Adrenal gland (tissue), 5 donors: ENCODE measurements around the gene SLC29A1.

Source experiments
- POLR2A ChIP-seq, 2 donors: fragments of 450-650 bp; IDR thresholded peaks; one replicate each; pipeline ENCODE4 v1.6.1; 2017; ENCODE audit warnings: antibody characterized with exemption in 2 of 2, mild to moderate bottlenecking in 2 of 2, moderate library complexity in 1 of 2
- TF ChIP-seq, protein P1 (sequence below), 6 experiments: fragments of 450-650 bp in 4 of 6; fragments of 200-600 bp in 2 of 6; sonication (generic) in 1 of 6; IDR thresholded peaks; 1 replicate in 5 of 6; 2 replicates in 1 of 6; pipeline versions ENCODE4 v1.5.1 to v1.8.0; 2016 to 2021; ENCODE audit warnings: antibody characterized with exemption in 6 of 6, mild to moderate bottlenecking in 2 of 6, moderate library complexity in 1 of 6
- donor health status: DM: no; HTN: no; CAD: no.

DNA sequence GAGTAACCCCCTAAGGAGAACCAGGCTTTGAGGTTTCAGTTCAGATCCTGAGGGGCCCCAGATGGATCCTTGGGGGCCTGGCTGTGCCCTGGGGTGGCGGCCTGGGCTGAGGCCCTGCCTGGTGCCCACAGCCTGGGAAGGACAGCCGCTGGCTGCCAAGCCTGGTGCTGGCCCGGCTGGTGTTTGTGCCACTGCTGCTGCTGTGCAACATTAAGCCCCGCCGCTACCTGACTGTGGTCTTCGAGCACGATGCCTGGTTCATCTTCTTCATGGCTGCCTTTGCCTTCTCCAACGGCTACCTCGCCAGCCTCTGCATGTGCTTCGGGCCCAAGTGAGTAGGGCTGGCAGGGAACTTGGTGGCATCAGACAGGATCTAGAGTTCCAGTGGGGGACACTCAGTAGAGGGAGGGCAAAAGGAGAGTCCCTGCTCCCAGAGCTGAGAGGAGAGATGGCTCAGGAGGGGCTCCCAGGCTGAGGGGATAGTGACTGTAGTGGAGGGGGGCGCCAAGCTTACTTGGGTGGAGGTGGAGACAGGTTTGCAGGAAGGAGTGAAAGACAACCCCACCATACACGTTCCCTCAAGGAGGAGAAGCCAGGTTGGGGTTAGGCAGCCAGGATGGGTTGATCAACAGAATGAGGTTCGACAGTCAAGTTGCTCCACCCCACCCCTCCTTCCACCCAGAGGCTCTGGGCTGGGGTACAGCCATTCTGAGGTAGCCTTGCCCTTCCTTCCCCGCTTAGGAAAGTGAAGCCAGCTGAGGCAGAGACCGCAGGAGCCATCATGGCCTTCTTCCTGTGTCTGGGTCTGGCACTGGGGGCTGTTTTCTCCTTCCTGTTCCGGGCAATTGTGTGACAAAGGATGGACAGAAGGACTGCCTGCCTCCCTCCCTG, 9.5 kb downstream of the SLC29A1 start:
- TF ChIP-seq, protein P1, sequence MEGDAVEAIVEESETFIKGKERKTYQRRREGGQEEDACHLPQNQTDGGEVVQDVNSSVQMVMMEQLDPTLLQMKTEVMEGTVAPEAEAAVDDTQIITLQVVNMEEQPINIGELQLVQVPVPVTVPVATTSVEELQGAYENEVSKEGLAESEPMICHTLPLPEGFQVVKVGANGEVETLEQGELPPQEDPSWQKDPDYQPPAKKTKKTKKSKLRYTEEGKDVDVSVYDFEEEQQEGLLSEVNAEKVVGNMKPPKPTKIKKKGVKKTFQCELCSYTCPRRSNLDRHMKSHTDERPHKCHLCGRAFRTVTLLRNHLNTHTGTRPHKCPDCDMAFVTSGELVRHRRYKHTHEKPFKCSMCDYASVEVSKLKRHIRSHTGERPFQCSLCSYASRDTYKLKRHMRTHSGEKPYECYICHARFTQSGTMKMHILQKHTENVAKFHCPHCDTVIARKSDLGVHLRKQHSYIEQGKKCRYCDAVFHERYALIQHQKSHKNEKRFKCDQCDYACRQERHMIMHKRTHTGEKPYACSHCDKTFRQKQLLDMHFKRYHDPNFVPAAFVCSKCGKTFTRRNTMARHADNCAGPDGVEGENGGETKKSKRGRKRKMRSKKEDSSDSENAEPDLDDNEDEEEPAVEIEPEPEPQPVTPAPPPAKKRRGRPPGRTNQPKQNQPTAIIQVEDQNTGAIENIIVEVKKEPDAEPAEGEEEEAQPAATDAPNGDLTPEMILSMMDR (IDR thresholded peaks at IDR 0.05): no peak
- TF ChIP-seq POLR2A (IDR thresholded peaks at IDR 0.05): no peak
